HepG2 (cell line): Measurements from ENCODE around the gene ETS1. TPM values are rescaled to one million over a fixed set of nuclear protein-coding genes. Genes with fewer than 3 reads are reported as not detected.
A peak's percentile ranks its signal among the peaks of the same experiment; 100 is the strongest.

Experiments
- ATAC-seq: fragments of 200-7000 bp; cut with Tn5 transposase; 3 replicates; pipeline ENCODE4 v1.9.1; 2020; ENCODE audit warnings: mild to moderate bottlenecking, moderate library complexity
- BruUV-seq: library from RNA; stranded (reverse); fragments of 400-500 nt; replicated peaks from 2 replicates; lab custom pipeline; 2021; lab: Mats Ljungman, UMichigan
- CTCF ChIA-PET: fragments of 300-600 bp; formaldehyde crosslinking; extraction: SDS; loops from one replicate; lab custom pipeline; 2021; ENCODE audit warnings: low total read pairs, inconsistent platforms, low intra/inter-chr PET ratio; lab: Yijun Ruan, JAX
- POLR2A ChIA-PET: fragments of 350-600 bp; sonication (Branson Sonifier 250); formaldehyde crosslinking; loops from one replicate; lab custom pipeline; 2020; ENCODE audit warnings: antibody characterized with exemption, inconsistent platforms; lab: Yijun Ruan, JAX
- DNase-seq: peaks from one replicate; pipeline ENCODE4 v3.0.0-alpha.2; 2015; ENCODE audit warnings: low spot score
- FAIRE-seq: peaks from 3 replicates; lab custom pipeline; 2011; peaks lifted over from hg19 to GRCh38; lab: Jason Lieb, UNC
- H2AFZ ChIP-seq: one replicate; pipeline ENCODE4 v1.6.1; 2011; ENCODE audit warnings: low read length, inconsistent platforms
- H3K27ac ChIP-seq: fragments of 300-600 bp; 3 replicates; pipeline ENCODE4 v1.8.0; 2011; ENCODE audit warnings: mixed run types, mild to moderate bottlenecking, mixed read lengths, low read length, inconsistent platforms; ENCODE audit not compliant: insufficient read depth; ENCODE audit errors: extremely low read length
- H3K27me3 ChIP-seq, 2 experiments: fragments of 200-600 bp in 1 of 2; 2 replicates in 1 of 2; 3 replicates in 1 of 2; pipeline versions ENCODE4 v1.6.0 to v1.8.0; 2011; ENCODE audit warnings: low read length in 2 of 2, mild to moderate bottlenecking in 2 of 2, moderate library complexity in 2 of 2, inconsistent platforms in 1 of 2; ENCODE audit not compliant: insufficient read depth in 2 of 2, control insufficient read depth in 1 of 2
- H3K36me3 ChIP-seq, 2 experiments: fragments of 200-600 bp in 1 of 2; replicated peaks in 1 of 2; 2 replicates in 1 of 2; 3 replicates in 1 of 2; pipeline versions ENCODE4 v1.5.1 to v1.8.0; 2011; ENCODE audit warnings: low read length in 2 of 2, inconsistent platforms in 1 of 2; ENCODE audit not compliant: insufficient read depth in 2 of 2, control insufficient read depth in 1 of 2
- H3K4me1 ChIP-seq: 2 replicates; pipeline ENCODE4 v1.5.1; 2012; ENCODE audit warnings: low read length, inconsistent platforms; ENCODE audit not compliant: insufficient read depth
- H3K4me2 ChIP-seq: 2 replicates; pipeline ENCODE4 v1.6.0; 2011; ENCODE audit warnings: low read depth, low read length, inconsistent platforms
- H3K4me3 ChIP-seq, 3 experiments: fragments of 200-600 bp in 1 of 3; sonication (generic), shearing (Covaris generic) in 1 of 3; replicated peaks in 1 of 3; 2 replicates each; pipeline ENCODE4 v1.5.1; 2011 to 2016; ENCODE audit warnings: low read length in 3 of 3, inconsistent platforms in 2 of 3, low read depth in 2 of 3, mild to moderate bottlenecking in 2 of 3, control low read depth in 1 of 3, mixed read lengths in 1 of 3; ENCODE audit not compliant: insufficient read depth in 1 of 3
- H3K79me2 ChIP-seq: one replicate; pipeline ENCODE4 v1.6.1; 2011; ENCODE audit warnings: low read length, inconsistent platforms; ENCODE audit not compliant: insufficient read depth
- H3K9ac ChIP-seq: 2 replicates; pipeline ENCODE4 v1.6.0; 2011; ENCODE audit warnings: mild to moderate bottlenecking, low read depth, low read length, inconsistent platforms; ENCODE audit not compliant: insufficient read depth
- H3K9me3 ChIP-seq: 2 replicates; pipeline ENCODE4 v1.5.1; 2012; ENCODE audit warnings: mild to moderate bottlenecking, low read length
- H4K20me1 ChIP-seq: 2 replicates; pipeline ENCODE4 v1.6.0; 2011; ENCODE audit warnings: inconsistent platforms, mild to moderate bottlenecking, low read length, moderate library complexity; ENCODE audit not compliant: insufficient read depth
- KAT8 ChIP-seq: IDR thresholded peaks from 2 replicates; pipeline ENCODE4 v1.6.1; 2016; ENCODE audit warnings: missing genetic modification reagents, missing compliant biosample characterization
- ZNF143 ChIP-seq: sonication (generic); formaldehyde crosslinking; IDR thresholded peaks from 2 replicates; pipeline ENCODE4 v1.4.0; 2020; ENCODE audit warnings: missing genetic modification reagents
- WGBS: methylation state at CpG from one replicate; pipeline ENCODE4 v1.1.6; 2017; ENCODE audit warnings: low lambda C conversion rate; 5-methylcytosine and 5-hydroxymethylcytosine counted together
- in situ Hi-C: cut with HindIII; loops from 2 replicates; pipeline ENCODE4 v1.10.0; 2017; ENCODE audit warnings: low pct_unique_long_range_greater_than_20kb; ENCODE audit not compliant: extremely low pct_ligation_motif_present
- intact Hi-C: fragments of 100-400 bp; cut with micrococcal nuclease; formaldehyde crosslinking; loops from one replicate; pipeline ENCODE4 v1.10.0; 2022; ENCODE audit not compliant: unreplicated experiment
- polyA plus RNA-seq, 8 experiments: library from polyadenylated mRNA; depleted of rRNA in 3 of 8; stranded (reverse) in 7 of 8; unstranded in 1 of 8; fragments of >200 nt; fragmentation: Illumina TruSeq in 4 of 8; extraction: Trizol in 4 of 8; gene quantifications; 2 replicates each; pipeline versions ENCODE4 v1.2.1 to v1.2.3, GENCODE V29; 2011 to 2016; ENCODE audit warnings: low read depth in 4 of 8, missing spikeins in 1 of 8, mixed read lengths in 1 of 8; ENCODE audit not compliant: insufficient read depth in 1 of 8
- total RNA-seq, 5 experiments: library from RNA; depleted of rRNA; stranded (reverse); fragments of >200 nt; fragmentation: Illumina TruSeq; extraction: Trizol; gene quantifications; 2 replicates each; pipeline ENCODE4 v1.2.3, GENCODE V29; 2016; ENCODE audit warnings: low read depth in 1 of 5
- TF ChIP-seq, protein P1 (sequence below): sonication (generic); formaldehyde crosslinking; IDR thresholded peaks from 2 replicates; pipeline ENCODE4 v1.5.0; 2020; ENCODE audit warnings: mild to moderate bottlenecking, missing genetic modification reagents
- TF ChIP-seq, protein P2 (sequence below): fragments of 450-650 bp; IDR thresholded peaks from 2 replicates; pipeline ENCODE4 v1.6.1; 2016

ETS1 gene
- total and polyA plus RNA-seq, 2 of the 13 experiments (the other 11 are each of a cell fraction or from before 2014, with no cell fraction given), result 0.18 to 0.34 TPM

DNA sequence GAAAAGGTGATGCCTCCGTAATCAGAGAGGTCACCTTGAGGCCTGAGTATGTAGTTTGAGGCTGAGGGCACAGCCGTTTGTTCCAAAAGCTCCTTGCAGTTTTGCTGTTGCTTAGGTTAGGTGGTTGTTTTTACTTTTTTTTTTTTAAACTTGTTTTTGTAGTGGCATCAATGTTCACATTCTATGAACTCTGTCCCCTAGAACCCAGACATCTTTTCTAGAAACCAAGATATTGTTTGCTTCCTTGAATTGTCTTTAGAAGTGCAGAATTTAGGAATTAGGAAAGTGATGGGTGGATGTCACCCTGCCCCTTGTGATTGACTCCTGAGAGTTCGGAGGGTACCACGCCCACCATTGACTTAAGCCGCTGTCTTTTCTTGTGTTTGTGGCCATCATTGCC is 35.7 kb upstream of the ETS1 start:
- BruUV-seq, result no TSS peak
- Histone ChIP-seq H3K4me1 (no peaks in the 10 kb centered on the region), H4K20me1 (no peaks in the 10 kb centered on the region), H2AFZ (no peak overlapping the region), H3K79me2 (no peaks in the 10 kb centered on the region), H3K27me3 (peaks cover 0 to 55% of the 10 kb centered on the region in 2 experiments; a peak in 4 of 5 replicates), H3K4me2 (no peak overlapping the region), H3K27ac (no peak overlapping the region), H3K4me3 (no peak overlapping the region), H3K9ac (no peak overlapping the region), H3K36me3 (no peaks in the 10 kb centered on the region), H3K9me3 (no peaks in the 10 kb centered on the region)
- POLR2A ChIA-PET, result no interaction called here
- FAIRE-seq (no peak), DNase-seq (no peak), ATAC-seq (no peak)
- TF ChIP-seq, protein P1, sequence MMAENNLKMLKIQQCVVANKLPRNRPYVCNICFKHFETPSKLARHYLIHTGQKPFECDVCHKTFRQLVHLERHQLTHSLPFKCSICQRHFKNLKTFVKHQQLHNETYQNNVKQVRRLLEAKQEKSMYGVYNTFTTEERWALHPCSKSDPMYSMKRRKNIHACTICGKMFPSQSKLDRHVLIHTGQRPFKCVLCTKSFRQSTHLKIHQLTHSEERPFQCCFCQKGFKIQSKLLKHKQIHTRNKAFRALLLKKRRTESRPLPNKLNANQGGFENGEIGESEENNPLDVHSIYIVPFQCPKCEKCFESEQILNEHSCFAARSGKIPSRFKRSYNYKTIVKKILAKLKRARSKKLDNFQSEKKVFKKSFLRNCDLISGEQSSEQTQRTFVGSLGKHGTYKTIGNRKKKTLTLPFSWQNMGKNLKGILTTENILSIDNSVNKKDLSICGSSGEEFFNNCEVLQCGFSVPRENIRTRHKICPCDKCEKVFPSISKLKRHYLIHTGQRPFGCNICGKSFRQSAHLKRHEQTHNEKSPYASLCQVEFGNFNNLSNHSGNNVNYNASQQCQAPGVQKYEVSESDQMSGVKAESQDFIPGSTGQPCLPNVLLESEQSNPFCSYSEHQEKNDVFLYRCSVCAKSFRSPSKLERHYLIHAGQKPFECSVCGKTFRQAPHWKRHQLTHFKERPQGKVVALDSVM (CRISPR knock-in tag), result no peak
- no peak for TF ChIP-seq KAT8
- intact Hi-C loops, result no loop called here
- in situ Hi-C loops, result no loop called here
- 22% methylated on average over 5 of the region's 5 CpGs for WGBS
- CTCF ChIA-PET, result no interaction called here

DNA sequence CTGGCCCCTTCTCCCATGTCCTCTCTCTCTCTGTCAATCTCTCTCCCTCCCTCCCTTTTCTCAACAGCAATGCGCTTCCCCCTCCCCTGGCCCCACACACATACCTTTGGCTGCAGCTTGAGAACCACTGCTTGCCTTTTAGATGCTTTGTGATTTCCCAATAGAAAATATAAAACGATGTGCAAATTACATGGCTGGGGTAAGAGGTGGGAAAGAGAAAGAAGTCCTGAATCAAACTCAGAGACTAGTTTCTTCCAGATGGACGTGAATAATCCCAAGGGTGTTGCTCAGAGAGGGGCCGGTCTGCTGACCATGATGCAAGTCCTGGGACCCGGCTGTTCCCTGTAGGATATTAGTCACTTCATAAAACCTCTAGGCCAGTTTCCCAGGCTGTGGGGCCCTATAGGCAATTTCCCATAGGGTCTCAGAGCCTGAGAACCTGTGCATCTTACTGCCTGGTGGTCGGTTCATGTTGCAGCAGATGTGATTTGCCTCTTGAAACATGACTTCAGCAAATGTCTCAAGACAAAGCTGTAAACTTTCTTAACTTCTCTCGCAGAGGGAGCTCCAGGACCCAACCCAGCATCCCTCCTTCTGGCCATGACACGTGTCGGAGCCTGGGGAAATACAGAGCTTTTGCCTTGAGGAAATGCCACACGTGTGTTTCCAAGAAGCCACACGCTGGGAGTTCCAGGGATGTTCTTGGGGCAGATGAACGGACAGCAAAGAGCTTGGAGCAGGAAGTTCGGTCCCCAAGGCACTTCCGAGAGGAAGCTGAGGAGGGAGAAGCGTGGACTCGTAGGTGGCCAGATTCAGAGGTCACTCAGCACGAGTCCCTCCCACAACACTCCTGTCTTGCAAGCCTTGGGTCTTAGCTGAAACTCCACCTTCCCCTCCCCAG is 34.5 kb upstream of the ETS1 start:
- ChIA-PET POLR2A (no interaction called here), CTCF (no interaction called here)
- no peak overlapping the region for H2AFZ ChIP-seq
- no peaks in the 10 kb centered on the region for H3K36me3 ChIP-seq
- no peak overlapping the region for H3K4me3 ChIP-seq
- H3K4me1 ChIP-seq, result no peaks in the 10 kb centered on the region
- no peak for FAIRE-seq
- H4K20me1 ChIP-seq, result no peaks in the 10 kb centered on the region
- H3K27ac ChIP-seq, result no peak overlapping the region
- H3K9me3 ChIP-seq, result no peaks in the 10 kb centered on the region
- H3K79me2 ChIP-seq, result no peaks in the 10 kb centered on the region
- H3K4me2 ChIP-seq, result no peak overlapping the region
- DNase-seq, result no peak
- no peak overlapping the region for H3K9ac ChIP-seq
- H3K27me3 ChIP-seq, result peaks cover 0 to 57% of the 10 kb centered on the region in 2 experiments; a peak in 4 of 5 replicates
- in situ Hi-C loops, result no loop called here
- no peak for ATAC-seq
- 11% methylated on average over 12 of the region's 17 CpGs for WGBS
- intact Hi-C loops, result no loop called here
- TF ChIP-seq, protein P2, sequence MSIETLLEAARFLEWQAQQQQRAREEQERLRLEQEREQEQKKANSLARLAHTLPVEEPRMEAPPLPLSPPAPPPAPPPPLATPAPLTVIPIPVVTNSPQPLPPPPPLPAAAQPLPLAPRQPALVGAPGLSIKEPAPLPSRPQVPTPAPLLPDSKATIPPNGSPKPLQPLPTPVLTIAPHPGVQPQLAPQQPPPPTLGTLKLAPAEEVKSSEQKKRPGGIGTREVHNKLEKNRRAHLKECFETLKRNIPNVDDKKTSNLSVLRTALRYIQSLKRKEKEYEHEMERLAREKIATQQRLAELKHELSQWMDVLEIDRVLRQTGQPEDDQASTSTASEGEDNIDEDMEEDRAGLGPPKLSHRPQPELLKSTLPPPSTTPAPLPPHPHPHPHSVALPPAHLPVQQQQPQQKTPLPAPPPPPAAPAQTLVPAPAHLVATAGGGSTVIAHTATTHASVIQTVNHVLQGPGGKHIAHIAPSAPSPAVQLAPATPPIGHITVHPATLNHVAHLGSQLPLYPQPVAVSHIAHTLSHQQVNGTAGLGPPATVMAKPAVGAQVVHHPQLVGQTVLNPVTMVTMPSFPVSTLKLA, result peak; percentile 74
- TF ChIP-seq ZNF143 (CRISPR knock-in tag), result no peak
- BruUV-seq, result no TSS peak
